Loucy (cell line): ENCODE results near the gene HS6ST1.

Experiments used
- CTCF ChIP-seq: fragments of 200-600 bp; sonication (generic); conservative IDR thresholded peaks from 2 replicates; pipeline ENCODE4 v1.5.1; 2014; ENCODE audit warnings: mild to moderate bottlenecking, antibody characterized with exemption, low read length
- EZH2phosphoT487 ChIP-seq: fragments of 200-600 bp; IDR thresholded peaks from 2 replicates; pipeline ENCODE4 v1.6.1; 2018; ENCODE audit warnings: antibody characterized with exemption, mild to moderate bottlenecking, moderate library complexity, borderline replicate concordance

GRCh38 chr2:128291844-128292598 is 26.6 kb downstream of the HS6ST1 start:
- TF ChIP-seq EZH2phosphoT487 (no peak), CTCF (no peak)
